ENCODE results near the gene SYNDIG1. TPM values are rescaled to one million over a fixed set of nuclear protein-coding genes. Genes with fewer than 3 reads are reported as not detected.

Gene SYNDIG1
- total RNA-seq, 1 experiment from 2014 or later: not detected

DNA sequence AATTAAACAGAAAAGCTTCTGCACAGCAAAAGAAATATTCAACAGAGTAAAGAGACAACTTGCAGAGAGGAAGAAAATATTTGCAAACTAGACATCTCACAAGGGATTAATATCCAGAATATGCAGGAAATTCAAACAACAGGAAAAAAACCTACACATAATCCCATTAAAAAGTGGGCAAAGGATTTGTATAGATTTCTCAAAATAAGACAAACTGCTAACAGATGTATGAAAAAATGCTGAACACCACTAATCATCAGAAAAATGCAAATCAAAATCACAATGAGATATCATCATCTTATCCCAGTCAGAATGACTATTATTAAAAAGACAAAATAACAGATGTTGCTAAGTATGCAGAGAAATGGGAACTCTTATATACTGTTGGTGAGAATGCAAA is 129.6 kb downstream of the SYNDIG1 start:
- Mint-ChIP-seq H3K4me3 (ENCODE audit: low read depth, unreplicated experiment) (no peak overlapping the region), H3K27me3 (ENCODE audit: unreplicated experiment) (peaks cover 36% of the 10 kb centered on the region), H3K9me3 (ENCODE audit: low read depth, unreplicated experiment) (peaks cover 5% of the 10 kb centered on the region), H3K36me3 (ENCODE audit: insufficient read depth, unreplicated experiment) (no peaks in the 10 kb centered on the region), H3K27ac (ENCODE audit: unreplicated experiment) (no peak overlapping the region), H3K4me1 (ENCODE audit: low read depth, unreplicated experiment) (no peaks in the 10 kb centered on the region)
- intact Hi-C loops (cut with micrococcal nuclease; ENCODE audit: unreplicated experiment): no loop called here
- TF ChIP-seq, protein P1, sequence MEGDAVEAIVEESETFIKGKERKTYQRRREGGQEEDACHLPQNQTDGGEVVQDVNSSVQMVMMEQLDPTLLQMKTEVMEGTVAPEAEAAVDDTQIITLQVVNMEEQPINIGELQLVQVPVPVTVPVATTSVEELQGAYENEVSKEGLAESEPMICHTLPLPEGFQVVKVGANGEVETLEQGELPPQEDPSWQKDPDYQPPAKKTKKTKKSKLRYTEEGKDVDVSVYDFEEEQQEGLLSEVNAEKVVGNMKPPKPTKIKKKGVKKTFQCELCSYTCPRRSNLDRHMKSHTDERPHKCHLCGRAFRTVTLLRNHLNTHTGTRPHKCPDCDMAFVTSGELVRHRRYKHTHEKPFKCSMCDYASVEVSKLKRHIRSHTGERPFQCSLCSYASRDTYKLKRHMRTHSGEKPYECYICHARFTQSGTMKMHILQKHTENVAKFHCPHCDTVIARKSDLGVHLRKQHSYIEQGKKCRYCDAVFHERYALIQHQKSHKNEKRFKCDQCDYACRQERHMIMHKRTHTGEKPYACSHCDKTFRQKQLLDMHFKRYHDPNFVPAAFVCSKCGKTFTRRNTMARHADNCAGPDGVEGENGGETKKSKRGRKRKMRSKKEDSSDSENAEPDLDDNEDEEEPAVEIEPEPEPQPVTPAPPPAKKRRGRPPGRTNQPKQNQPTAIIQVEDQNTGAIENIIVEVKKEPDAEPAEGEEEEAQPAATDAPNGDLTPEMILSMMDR (IDR thresholded peaks at IDR 0.05; ENCODE audit: unreplicated experiment): no peak
- BruUV-seq (replicated peaks): no TSS peak
- no peak for DNase-seq
- CTCF ChIA-PET: no interaction called here

DNA sequence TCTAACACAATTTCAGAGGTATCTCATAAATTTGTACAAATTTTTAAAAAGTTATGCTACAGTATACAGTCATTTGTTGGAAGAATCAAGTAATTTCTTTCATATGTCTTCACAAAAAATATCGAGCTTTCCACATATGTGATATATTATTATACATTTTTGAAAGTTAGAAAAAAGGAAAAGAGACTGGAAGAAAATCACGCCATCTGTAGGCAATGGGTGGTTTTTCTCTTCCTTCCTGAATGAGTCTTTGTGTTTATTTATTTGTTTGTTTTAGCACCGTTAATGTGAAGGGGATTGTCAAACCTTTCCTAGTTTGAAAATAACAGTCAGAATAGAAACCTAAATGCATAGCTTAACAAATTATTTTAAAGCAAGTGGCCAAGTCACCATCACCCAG is 130.6 kb downstream of the SYNDIG1 start:
- CTCF ChIA-PET: no interaction called here
- Mint-ChIP-seq H3K4me3 (ENCODE audit: low read depth, unreplicated experiment) (no peak overlapping the region), H3K27ac (ENCODE audit: unreplicated experiment) (no peak overlapping the region), H3K4me1 (ENCODE audit: low read depth, unreplicated experiment) (no peaks in the 10 kb centered on the region), H3K36me3 (ENCODE audit: insufficient read depth, unreplicated experiment) (no peaks in the 10 kb centered on the region), H3K27me3 (ENCODE audit: unreplicated experiment) (peaks cover 36% of the 10 kb centered on the region), H3K9me3 (ENCODE audit: low read depth, unreplicated experiment) (peaks cover 5% of the 10 kb centered on the region)
- TF ChIP-seq, protein P1 (IDR thresholded peaks at IDR 0.05; ENCODE audit: unreplicated experiment): no peak
- intact Hi-C loops (cut with micrococcal nuclease; ENCODE audit: unreplicated experiment): no loop called here
- DNase-seq: no peak
- no TSS peak for BruUV-seq (replicated peaks)

DNA sequence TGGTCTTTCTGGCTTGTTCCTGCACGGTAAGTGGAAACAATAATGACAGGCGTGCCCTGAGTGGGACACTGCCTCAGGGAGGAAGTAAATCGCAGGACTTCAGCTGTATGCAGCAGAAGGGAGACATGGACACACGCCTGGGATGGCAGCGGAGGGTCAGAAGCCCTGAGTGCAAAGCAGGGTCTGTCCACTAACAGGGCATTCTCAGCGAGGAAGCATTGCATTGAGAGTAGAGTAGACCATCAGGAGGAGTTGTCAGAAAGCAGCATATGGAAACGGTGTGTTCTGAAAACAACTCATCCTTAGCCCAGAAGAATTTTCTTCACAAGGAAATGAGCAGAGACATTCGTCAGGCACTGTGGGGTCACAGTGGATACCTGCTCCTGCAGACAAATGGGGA is 134.0 kb downstream of the SYNDIG1 start:
- BruUV-seq (replicated peaks): no TSS peak
- no peak overlapping the region for H3K27ac Mint-ChIP-seq (ENCODE audit: unreplicated experiment)
- no peak for DNase-seq
- TF ChIP-seq, protein P1 (IDR thresholded peaks at IDR 0.05; ENCODE audit: unreplicated experiment): no peak
- no peak overlapping the region for H3K4me3 Mint-ChIP-seq (ENCODE audit: low read depth, unreplicated experiment)
- no peaks in the 10 kb centered on the region for H3K36me3 Mint-ChIP-seq (ENCODE audit: insufficient read depth, unreplicated experiment)
- intact Hi-C loops (cut with micrococcal nuclease; ENCODE audit: unreplicated experiment): no loop called here
- H3K4me1 Mint-ChIP-seq (ENCODE audit: low read depth, unreplicated experiment): no peaks in the 10 kb centered on the region
- CTCF ChIA-PET: no interaction called here
- H3K27me3 Mint-ChIP-seq (ENCODE audit: unreplicated experiment): peaks cover 21% of the 10 kb centered on the region
- peaks cover 2% of the 10 kb centered on the region for H3K9me3 Mint-ChIP-seq (ENCODE audit: low read depth, unreplicated experiment)

DNA sequence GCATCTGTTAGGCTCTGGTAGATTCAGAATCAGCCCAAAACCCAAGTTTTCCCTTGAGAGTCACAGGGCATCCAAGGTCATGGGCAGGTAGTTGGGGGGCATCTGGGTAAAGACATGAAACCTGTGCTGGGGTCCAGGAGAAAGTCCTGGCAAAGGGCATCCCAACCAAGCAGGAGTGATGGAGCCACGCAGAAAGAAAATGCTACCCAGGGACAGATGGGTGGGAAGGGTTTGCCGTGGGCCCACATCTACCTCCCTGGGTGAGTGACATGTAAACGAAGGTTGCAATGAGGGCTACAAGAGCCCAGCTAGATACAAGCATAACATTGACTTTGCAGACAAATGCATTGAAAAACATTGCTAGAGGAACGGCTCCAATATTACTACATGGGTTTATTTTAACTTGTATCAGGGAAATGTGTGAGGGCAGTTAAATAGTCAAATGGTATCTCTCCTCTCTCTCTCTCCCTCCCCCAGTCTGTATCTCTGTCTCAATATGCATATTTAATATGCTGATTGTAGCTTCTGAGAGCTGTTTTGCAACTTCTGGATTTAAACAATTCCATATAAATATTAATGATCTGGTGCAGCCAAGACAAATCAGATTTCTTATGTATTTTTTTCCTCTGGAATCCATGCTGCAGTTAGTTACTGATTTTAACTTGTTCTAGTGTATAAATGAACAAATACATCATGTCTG is 135.7 kb downstream of the SYNDIG1 start:
- CTCF ChIA-PET: no interaction called here
- Mint-ChIP-seq H3K4me3 (ENCODE audit: low read depth, unreplicated experiment) (no peak overlapping the region), H3K27me3 (ENCODE audit: unreplicated experiment) (peaks cover 12% of the 10 kb centered on the region), H3K36me3 (ENCODE audit: insufficient read depth, unreplicated experiment) (no peaks in the 10 kb centered on the region), H3K9me3 (ENCODE audit: low read depth, unreplicated experiment) (no peaks in the 10 kb centered on the region), H3K27ac (ENCODE audit: unreplicated experiment) (no peak overlapping the region), H3K4me1 (ENCODE audit: low read depth, unreplicated experiment) (no peaks in the 10 kb centered on the region)
- BruUV-seq (replicated peaks): no TSS peak
- intact Hi-C loops (cut with micrococcal nuclease; ENCODE audit: unreplicated experiment): no loop called here
- no peak for DNase-seq
- TF ChIP-seq, protein P1 (IDR thresholded peaks at IDR 0.05; ENCODE audit: unreplicated experiment): no peak
